ENCODE results near the gene RNPEPL1.

RNPEPL1 gene

GRCh38 chr2:240566203-240567136 is 1.8 kb upstream of the RNPEPL1 start:
- H3K4me3 ChIP-seq (ENCODE audit: control insufficient read depth, low read depth, low read length), result peak overlapping the region; percentile 26
- no peak for DNase-seq (ENCODE audit: low read depth)
- peak; percentile 76 for TF ChIP-seq CTCF (IDR thresholded peaks at IDR 0.05; ENCODE audit: control insufficient read depth, insufficient read depth, low read depth, low read length, missing control alignments)

GRCh38 chr2:240567137-240567871 is 980 bp upstream of the RNPEPL1 start:
- peak overlapping the region; percentile 79 for H3K4me3 ChIP-seq (ENCODE audit: control insufficient read depth, low read depth, low read length)
- DNase-seq (ENCODE audit: low read depth), result no peak
- no peak for TF ChIP-seq CTCF (IDR thresholded peaks at IDR 0.05; ENCODE audit: control insufficient read depth, insufficient read depth, low read depth, low read length, missing control alignments)

GRCh38 chr2:240568678-240569522 is 616 bp downstream of the RNPEPL1 start:
- TF ChIP-seq CTCF (IDR thresholded peaks at IDR 0.05; ENCODE audit: control insufficient read depth, insufficient read depth, low read depth, low read length, missing control alignments), result no peak
- peak overlapping the region; percentile 50 for H3K4me3 ChIP-seq (ENCODE audit: control insufficient read depth, low read depth, low read length)
- DNase-seq (ENCODE audit: low read depth), result no peak

GRCh38 chr2:240569523-240569997 is 1.3 kb downstream of the RNPEPL1 start:
- peak overlapping the region; percentile 50 for H3K4me3 ChIP-seq (ENCODE audit: control insufficient read depth, low read depth, low read length)
- TF ChIP-seq CTCF (IDR thresholded peaks at IDR 0.05; ENCODE audit: control insufficient read depth, insufficient read depth, low read depth, low read length, missing control alignments), result no peak
- DNase-seq (ENCODE audit: low read depth), result no peak

GRCh38 chr2:240569998-240570530 is 1.8 kb downstream of the RNPEPL1 start:
- H3K4me3 ChIP-seq (ENCODE audit: control insufficient read depth, low read depth, low read length), result no peak overlapping the region
- no peak for DNase-seq (ENCODE audit: low read depth)
- TF ChIP-seq CTCF (IDR thresholded peaks at IDR 0.05; ENCODE audit: control insufficient read depth, insufficient read depth, low read depth, low read length, missing control alignments), result no peak

Measured in AG09309 (cell line).